Mesothelial cell of epicardium (in vitro differentiated cells): ENCODE measurements around the gene SOD2. TPM values are rescaled to one million over a fixed set of nuclear protein-coding genes. Genes with fewer than 3 reads are reported as not detected.

ENCODE experiments used
- DNase-seq, 2 experiments: peaks; one replicate each; pipeline ENCODE4 v3.0.0; 2021; ENCODE audit warnings: low spot score in 2 of 2; ENCODE audit not compliant: unreplicated experiment in 2 of 2
- H3K27ac Mint-ChIP-seq: 2 replicates; pipeline ENCODE4 v1.8.0; 2021; ENCODE audit warnings: mixed read lengths
- H3K27me3 Mint-ChIP-seq: 2 replicates; pipeline ENCODE4 v1.8.0; 2021; ENCODE audit warnings: low read depth, mixed read lengths
- H3K36me3 Mint-ChIP-seq: 2 replicates; pipeline ENCODE4 v1.8.0; 2021; ENCODE audit warnings: mixed read lengths
- H3K4me1 Mint-ChIP-seq: 2 replicates; pipeline ENCODE4 v1.8.0; 2021; ENCODE audit warnings: mixed read lengths
- H3K4me3 Mint-ChIP-seq: 2 replicates; pipeline ENCODE4 v1.8.0; 2021; ENCODE audit warnings: mild to moderate bottlenecking, moderate library complexity, mixed read lengths
- H3K9me3 Mint-ChIP-seq: 2 replicates; pipeline ENCODE4 v1.8.0; 2021; ENCODE audit warnings: mixed read lengths
- CTCF ChIP-seq: fragments of 200-600 bp; sonication (generic); IDR thresholded peaks from one replicate; pipeline ENCODE4 v1.5.0; 2021; ENCODE audit warnings: antibody characterized with exemption; ENCODE audit not compliant: unreplicated experiment
- total RNA-seq: library from RNA; stranded (reverse); gene quantifications from 3 replicates; pipeline ENCODE4 v1.2.1, GENCODE V29; 2021

The SOD2 gene
- total RNA-seq, 1 donor from 2014 or later = 67.6 TPM

GRCh38 chr6:159689001-159689400 is 4.0 kb downstream of the SOD2 start:
- no peak for TF ChIP-seq CTCF
- Mint-ChIP-seq H3K9me3 (no peaks in the 10 kb centered on the region), H3K4me1 (peaks cover 18% of the 10 kb centered on the region), H3K4me3 (no peak overlapping the region), H3K27ac (no peak overlapping the region), H3K27me3 (no peaks in the 10 kb centered on the region), H3K36me3 (peaks cover 21% of the 10 kb centered on the region)
- DNase-seq = no peak

GRCh38 chr6:159688266-159688905 is 4.7 kb downstream of the SOD2 start:
- no peak overlapping the region for H3K4me3 Mint-ChIP-seq
- no peak for DNase-seq
- H3K27me3 Mint-ChIP-seq = no peaks in the 10 kb centered on the region
- no peak overlapping the region for H3K27ac Mint-ChIP-seq
- peaks cover 15% of the 10 kb centered on the region for H3K4me1 Mint-ChIP-seq
- H3K36me3 Mint-ChIP-seq = peaks cover 21% of the 10 kb centered on the region
- TF ChIP-seq CTCF = no peak
- no peaks in the 10 kb centered on the region for H3K9me3 Mint-ChIP-seq

- Mint-ChIP-seq H3K27me3 (no peaks in the 10 kb centered on the region), H3K4me3 (no peak overlapping the region), H3K9me3 (no peaks in the 10 kb centered on the region), H3K36me3 (peaks cover 25% of the 10 kb centered on the region), H3K27ac (no peak overlapping the region), H3K4me1 (peaks cover 13% of the 10 kb centered on the region)
- DNase-seq = no peak
- no peak for TF ChIP-seq CTCF
These were observed 5.7 kb downstream of the SOD2 start for GRCh38 chr6:159687341-159687740.

- peaks cover 6% of the 10 kb centered on the region for H3K4me1 Mint-ChIP-seq
- H3K36me3 Mint-ChIP-seq = peaks cover 25% of the 10 kb centered on the region
- DNase-seq = no peak
- H3K27ac Mint-ChIP-seq = no peak overlapping the region
- H3K4me3 Mint-ChIP-seq = no peak overlapping the region
- no peak for TF ChIP-seq CTCF
- H3K9me3 Mint-ChIP-seq = no peaks in the 10 kb centered on the region
- no peaks in the 10 kb centered on the region for H3K27me3 Mint-ChIP-seq
These were observed 6.3 kb downstream of the SOD2 start for GRCh38 chr6:159686703-159687102.

- peaks cover 25% of the 10 kb centered on the region for H3K36me3 Mint-ChIP-seq
- TF ChIP-seq CTCF = no peak
- H3K4me3 Mint-ChIP-seq = no peak overlapping the region
- no peak overlapping the region for H3K27ac Mint-ChIP-seq
- H3K27me3 Mint-ChIP-seq = no peaks in the 10 kb centered on the region
- no peaks in the 10 kb centered on the region for H3K9me3 Mint-ChIP-seq
- H3K4me1 Mint-ChIP-seq = peaks cover 1% of the 10 kb centered on the region
- no peak for DNase-seq
These were observed 7.0 kb downstream of the SOD2 start for GRCh38 chr6:159686040-159686439.

GRCh38 chr6:159684013-159684304 is 9.1 kb downstream of the SOD2 start:
- Mint-ChIP-seq H3K27ac (no peak overlapping the region), H3K36me3 (peaks cover 25% of the 10 kb centered on the region), H3K9me3 (no peaks in the 10 kb centered on the region), H3K27me3 (no peaks in the 10 kb centered on the region), H3K4me3 (no peak overlapping the region), H3K4me1 (no peaks in the 10 kb centered on the region)
- no peak for DNase-seq
- TF ChIP-seq CTCF = no peak
